ENCODE measurements around the gene PSMD3.

Gene PSMD3

DNA sequence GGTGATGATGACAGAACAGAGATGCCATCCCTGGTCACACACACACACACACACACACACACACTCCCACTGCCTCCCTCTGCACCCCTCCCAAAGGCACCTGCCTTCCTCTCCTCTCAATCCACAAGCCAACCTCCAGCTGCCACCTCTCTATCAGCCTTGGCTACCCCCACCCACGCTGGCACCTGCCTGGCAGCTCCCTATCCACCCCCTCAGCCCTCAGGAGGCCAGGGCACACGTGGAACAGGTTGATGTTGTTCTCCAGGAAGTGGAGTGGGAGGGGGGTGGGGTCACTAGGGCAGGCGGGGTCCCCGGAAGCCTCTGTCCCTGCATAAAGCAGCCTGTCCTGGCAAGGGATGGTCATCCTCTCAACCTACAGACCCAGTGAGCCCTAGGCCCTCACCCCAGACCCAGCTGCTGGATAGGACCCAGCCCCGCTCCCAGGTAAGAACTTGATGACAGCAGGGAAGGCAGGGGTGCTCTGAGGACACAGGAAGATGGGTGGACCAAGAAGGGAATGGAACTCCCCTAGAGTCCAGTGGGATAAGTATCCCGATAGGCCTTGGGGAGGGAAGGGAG, 17.9 kb upstream of the PSMD3 start, which contains the start of gene GSDMA:
TSS of gene GSDMA (plus strand) at position 363 of the 579 bp plus-strand sequence. CDS start 2,684 bp downstream, outside the sequence.
- peak; percentile 88 for DNase-seq

DNA sequence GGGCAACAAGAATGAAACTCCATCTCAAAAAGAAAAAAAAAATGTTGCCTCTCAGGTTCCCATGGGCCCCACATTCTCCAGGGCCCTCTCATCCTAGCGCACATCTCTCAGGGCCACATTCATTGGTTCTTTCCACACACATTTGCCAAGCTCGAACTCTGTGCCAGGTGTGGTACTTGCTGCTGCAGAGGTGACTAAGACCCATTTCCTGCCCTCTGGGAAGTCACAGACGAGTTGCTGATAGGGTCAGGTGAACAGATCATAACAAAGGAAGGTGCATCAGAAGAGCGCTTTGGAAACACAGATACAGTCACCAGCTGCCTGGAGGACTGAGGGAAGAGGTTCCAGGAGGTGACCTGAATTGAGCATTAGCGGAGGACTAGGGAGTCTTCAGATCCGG, 16.8 kb upstream of the PSMD3 start:
- DNase-seq: peak; percentile 93

DNA sequence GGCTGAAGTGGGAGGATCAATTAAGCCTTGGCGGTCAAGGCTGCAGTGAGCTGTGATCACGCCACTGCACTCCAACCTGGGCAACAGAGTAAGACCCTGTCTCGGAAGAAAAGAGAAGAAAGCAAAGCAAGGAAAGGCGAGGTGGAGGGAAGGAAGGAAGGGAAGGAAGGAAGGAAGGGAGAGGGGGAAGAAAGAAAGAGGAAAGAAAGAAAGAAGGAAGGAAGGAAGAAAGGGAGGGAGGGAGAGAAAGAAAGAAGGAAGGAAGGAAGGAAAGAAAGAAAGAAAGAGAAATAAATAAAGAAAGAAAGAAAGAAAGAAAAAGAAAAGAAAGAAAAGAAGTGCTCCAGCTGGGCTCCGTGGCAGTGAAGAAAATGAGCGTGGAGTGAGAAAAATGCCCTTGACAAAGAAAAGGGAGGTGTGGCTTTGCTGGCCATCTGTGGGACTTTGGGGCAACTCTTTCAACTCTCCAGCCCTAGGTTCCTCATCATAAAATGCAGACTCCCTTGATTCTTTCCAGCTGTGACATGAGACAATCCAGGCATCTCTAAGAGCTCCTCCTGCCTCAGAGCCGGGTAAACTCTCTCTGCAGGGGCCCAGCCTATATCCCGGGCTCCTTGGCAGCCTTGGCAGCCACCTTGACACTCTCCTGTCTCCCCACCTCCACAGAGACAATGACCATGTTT, 15.4 kb upstream of the PSMD3 start:
- no peak for DNase-seq

DNA sequence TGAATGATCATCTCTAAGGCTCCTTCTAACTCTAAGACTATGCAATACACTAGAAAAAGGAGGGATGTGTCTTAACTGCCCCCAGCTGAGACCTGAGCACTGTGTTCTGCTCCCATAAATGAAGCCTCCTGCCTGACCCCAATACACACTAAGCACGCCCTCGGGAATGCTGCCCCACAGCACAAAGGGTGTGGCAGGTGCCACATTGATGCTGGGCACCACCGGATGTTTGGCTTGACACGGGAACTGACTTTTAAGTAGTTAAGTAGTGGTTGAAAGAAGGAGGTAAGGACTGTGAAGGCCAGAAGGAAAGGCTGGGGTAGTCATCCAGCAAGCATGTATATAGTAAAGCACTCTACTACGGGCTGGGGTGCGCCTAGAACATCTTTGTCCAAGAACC, 13.8 kb upstream of the PSMD3 start:
- no peak for DNase-seq

DNA sequence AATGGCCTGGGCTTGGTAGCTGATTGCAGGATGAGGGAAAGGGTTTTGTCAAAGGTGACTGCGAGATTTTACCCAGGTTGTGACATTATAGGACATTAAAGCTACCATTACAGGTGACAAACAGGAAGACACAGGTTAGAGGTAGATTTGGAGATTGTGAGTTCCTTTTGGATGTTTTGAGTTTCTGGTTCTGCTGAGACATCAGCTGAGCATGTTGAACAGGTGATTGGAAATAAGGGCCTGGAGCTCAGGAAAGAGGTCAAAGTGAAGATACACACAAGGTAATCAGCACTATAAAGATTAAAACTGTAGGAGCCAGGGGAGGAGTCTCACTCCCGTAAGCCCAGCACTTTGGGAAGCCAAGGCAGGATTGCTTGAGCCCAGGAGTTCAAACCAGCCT, 11.8 kb upstream of the PSMD3 start:
- no peak for DNase-seq

DNA sequence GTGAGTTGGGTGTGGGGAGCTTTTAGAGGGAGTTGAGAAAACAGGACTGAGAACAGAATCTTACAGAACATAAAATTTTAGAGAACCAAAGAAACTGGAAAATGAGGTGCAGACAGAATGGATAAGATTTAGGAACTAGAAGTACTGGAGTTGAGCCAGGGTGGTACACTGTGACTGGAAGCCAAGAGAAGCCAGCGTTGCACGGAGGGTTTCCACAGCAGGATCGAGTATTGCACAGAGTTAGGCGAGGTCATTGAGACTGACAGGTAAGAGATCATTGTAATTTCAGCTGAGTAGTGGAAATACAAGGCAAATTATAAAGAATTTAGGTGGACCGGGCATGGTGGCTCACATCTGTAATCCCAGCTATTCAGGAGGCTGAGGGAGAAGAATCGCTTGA, 11.2 kb upstream of the PSMD3 start:
- no peak for DNase-seq

DNA sequence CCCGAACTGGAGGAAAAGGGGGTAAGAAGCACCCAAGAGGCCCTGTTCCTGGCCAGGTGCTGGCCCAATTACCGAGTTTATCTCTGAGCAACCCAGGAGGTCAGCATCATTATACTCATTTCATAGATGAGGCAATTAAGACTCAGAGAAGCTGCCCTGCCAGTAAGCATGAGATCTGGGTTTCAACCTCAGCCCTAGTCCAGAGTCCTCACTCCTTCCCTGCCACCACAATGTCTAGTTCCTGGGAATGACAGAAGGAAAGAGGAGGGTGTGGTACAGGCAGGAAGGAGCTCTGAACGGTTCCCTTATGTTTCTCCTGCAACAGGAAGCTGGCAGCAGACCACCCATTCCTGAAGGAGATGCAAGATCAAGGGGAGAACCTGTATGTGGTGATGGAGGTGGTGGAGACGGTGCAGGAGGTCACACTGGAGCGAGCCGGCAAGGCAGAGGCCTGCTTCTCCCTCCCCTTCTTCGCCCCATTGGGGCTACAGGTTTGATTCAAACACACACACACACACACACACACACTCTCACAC, 10.4 kb upstream of the PSMD3 start:
- DNase-seq: no peak

DNA sequence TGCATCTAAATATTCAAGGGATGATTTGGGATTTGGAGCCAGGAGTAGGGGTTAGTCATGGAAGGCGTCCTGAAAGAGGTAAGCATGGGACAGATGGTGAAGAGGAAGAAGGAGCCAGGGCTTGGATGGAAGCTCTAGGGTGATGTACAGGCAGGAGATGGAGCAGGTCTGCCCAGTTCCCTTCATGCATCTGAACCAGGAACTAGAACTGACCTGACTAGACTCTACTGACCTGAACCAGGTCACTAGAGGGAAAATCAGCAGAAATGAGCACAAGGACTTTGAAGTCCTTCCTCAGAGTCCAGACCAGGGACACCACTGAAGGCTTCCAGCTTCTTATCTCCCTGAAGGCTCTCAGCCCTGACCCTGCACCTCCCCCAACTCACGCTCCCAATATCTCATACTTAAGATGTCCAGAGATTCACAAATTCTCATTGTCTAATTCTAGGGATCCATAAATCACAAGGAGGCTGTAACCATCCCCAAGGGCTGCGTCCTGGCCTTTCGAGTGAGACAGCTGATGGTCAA, 9.5 kb upstream of the PSMD3 start:
- no peak for DNase-seq

DNA sequence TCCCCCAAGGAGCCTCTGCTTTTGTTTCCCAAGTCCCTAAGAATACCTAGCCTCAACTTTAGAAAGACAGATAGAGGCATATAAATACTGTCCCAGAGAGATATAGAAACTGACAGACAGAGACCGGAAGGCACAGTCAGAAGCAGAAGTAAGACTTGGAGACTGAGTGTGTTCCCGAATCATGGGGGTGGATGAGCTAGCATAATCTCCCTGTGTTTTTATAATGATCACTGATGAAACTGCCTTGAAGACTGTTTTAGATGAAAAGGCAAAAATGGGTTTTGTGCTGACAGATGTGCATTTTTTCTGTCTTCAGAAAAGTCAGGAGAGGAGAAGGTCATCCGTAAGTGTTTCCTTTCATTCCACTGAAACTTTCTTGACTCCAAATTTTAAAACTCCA, 8.3 kb upstream of the PSMD3 start:
- no peak for DNase-seq

DNA sequence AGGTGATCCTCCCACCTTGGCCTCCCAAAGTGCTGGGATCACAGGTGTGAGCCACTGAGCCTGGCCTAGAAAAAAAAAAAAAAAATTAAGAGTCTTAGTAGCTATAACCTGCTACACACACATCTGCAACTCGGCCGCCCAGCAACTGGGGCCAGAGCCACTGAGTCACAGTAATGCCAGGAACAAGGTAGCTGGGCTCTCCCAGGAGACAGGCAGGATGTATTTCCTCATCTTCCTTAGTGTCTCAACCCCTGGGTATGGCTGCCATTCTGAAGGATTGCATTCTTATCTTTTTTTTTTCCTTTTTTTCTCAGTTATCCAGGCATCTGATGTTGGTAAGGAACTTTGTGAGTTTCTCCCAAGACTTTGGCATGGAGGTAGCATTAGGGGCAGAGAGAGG, 7.1 kb upstream of the PSMD3 start:
- DNase-seq: no peak

DNA sequence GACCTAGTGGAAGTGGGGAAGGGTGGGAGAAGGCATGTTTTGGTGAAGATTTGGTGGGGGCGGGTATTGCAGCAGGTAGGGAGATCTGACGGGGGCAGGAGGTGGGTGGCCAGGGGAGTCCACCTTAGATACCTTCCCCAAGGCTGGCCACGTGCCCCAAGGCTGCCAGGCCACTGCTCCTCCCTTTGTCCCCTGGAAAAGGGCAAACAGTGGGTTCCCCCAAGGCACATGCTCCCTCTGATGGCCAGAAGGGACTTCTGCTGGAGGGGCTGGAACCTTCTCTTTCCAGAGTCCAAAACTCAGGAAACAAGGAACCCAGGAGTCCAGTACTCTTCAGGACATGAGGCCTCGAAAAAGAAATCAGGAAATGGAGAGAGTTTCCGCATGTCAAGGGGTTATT, 6.2 kb upstream of the PSMD3 start:
- no peak for DNase-seq

DNA sequence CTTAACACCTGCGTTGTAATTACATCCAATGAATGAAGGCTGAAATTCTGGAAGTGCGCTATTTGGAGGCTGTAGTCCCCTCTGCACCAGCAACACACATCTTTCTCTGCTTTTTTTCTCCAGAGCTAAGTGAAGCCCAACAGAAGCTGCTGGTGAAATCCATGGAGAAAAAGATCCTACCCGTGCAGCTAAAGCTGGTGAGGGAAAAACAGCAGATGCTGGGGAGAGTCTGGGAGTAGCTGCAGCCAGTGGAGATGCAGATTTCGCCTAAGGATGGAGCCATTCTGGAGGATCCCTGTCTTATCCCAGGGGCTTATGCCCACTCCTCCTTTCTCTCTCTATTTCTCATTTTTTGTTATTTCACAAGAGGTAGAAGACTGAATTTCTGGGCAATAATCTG, 4.8 kb upstream of the PSMD3 start:
- no peak for DNase-seq

DNA sequence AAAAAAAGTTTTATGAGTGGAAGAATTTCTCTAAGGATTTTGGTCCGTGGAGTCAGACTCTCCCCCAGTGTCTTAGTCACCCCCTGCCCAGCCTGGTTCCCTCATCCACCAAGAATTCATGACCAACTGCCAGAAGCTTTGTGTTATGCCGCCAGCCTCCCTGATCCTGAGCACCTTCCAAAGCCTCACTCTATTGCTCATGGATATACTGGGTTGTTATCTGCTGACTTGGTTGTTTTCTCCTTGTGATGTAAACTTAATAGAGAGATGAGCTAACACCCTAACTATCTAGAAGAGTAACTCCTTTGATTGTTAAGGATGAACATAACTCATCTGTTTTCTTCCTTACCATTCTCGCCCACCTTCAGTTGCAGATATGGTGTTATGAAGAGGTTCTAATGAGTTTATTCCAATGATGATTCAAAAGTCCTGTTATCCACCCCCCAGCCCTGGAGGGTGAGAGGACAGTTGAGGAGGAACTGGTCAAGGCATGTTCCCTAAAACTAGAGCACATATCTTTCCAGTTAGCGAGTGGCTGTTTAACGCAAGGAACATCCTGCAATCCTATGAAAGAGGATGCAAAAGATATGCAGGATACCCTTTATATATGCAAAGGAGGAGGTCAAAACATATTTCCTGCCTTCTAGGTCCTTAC, 1.5 kb upstream of the PSMD3 start:
- no peak for DNase-seq

DNA sequence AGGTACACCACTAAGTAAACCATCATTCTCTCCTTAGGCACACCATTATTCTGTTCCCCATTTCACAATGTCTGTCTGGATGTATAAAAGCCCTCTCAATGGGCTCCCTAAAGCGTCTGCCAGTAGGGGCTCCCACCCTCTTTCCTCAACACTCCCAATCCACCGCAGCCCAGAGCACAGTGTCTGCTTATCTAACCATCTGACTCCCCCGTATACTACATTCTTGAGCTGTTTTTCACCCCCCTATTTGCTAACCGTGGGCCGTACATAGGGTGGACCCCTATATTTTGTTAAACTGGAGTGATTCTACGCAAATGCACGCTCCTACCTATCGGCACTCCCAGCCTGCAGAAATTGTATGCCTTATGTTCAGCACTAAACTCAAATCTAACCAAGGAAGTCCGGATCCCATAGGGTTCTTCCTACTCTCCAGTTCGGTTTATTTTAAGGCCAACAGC, 685 bp upstream of the PSMD3 start:
- DNase-seq: peak; percentile 60

DNA sequence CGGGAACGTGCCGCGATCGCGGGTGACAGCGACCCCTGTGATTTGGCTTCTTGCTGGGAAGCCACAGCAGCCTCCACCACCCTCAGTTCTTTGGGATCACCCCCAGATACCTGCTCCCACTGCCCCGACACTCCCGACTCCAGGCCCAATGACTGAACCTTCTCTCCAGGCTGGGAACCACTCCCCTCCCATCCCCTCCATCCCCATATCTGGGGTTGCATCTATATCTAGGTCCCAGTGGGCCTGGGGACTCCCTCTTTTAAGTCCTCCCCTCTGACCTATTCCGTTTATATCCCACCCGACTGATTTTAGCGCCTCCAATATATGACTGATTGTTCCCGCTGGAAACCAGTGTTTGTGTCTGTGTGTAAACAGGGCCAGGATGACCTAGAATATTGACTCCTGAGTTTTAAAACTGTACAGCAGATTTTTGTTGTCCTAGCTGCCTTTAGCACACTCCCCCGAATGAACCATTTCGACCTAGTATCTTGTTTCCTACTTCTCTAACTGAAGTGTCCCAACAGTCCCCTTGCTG, 667 bp downstream of the PSMD3 start:
- peak; percentile 30 for DNase-seq

DNA sequence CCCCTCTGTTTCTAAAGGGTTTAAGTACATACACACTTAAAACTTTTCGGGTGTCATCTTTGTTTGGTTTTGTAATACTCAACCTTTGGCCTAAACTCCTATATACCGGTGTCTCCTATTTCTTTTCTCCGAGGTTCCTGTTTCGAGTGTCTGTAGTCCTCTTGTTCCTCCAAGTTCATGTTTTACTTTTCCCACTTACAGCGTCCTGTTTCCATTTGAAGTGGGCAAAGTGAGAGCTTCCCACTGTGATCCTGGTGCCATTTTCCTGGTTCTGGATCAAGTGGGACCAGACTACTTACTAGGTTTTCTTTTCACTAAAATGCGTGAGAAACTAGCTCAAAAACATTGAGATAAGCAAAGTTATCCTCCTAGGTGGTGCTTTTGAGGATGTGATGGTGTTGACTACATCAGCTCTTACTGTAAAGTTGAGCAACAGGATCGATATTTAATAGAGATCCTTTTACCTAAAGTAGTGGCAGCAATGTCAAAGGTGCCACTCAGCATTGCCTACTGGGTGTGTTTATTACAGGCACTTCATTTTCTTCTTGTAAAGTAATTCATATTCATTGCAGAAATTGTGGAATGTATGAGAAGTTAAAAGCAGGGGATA, 1.3 kb downstream of the PSMD3 start:
- no peak for DNase-seq

DNA sequence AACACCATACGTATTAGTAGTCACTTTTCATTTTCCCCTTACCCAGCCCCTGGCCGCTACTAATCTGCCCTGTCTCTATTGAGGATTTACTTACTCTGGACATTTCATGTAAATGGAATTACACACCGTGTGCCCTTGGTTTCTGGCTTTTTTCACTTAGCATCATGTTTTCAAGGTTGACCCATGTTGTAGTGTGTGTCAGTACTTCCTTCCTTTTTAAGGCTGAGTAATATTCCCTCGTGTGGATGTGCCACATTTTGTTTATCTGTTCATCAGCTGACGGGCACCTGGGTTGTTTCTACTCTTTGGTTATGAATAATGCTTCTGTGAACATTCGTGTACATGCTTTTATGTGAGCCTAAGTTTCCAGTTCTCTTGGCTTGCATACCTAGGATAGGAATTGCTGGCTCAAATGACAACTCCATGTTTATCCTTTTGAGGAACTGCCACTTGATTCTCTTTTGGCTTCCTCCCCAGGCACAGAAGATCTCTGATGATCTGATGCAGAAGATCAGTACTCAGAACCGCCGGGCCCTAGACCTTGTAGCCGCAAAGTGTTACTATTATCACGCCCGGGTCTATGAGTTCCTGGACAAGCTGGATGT, 7.7 kb downstream of the PSMD3 start:
- no peak for DNase-seq

DNA sequence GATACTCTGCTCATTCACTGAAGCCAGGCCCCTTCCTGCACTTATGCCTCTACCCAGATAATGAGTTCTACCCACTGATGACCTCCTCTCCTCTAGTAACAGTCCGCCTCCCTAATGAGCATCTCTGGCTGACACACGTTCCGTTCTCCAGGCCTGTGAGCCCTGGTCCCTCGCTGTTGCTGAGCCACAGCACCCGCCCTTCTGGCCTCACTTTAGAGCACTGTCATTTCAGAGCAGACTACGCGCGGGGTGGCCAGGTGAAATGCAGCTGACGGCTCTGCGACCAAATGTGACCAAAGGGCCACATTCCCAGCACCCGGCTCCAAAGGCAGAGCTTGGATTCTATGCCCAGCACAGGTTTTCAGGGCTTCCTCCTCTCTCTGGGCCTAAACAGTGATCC, 13.8 kb downstream of the PSMD3 start:
- no peak for DNase-seq

DNA sequence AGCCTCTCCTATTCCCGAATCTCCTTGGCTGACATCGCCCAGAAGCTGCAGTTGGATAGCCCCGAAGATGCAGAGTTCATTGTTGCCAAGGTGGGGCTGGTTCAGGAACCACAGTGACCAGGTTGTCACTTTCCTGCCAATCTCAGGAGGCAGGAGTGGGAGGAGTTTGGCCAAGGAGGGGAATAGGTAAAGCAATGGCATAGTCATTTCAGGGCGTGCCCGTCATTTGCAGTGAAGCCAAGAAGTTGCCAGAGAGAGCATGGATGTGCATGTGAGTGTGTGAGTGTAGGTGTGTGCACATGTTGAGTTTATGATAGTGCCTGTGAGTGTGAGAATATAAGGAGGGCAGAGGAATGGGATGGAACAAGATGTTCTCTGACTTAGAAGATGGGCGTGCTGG, 14.8 kb downstream of the PSMD3 start:
- no peak for DNase-seq

DNA sequence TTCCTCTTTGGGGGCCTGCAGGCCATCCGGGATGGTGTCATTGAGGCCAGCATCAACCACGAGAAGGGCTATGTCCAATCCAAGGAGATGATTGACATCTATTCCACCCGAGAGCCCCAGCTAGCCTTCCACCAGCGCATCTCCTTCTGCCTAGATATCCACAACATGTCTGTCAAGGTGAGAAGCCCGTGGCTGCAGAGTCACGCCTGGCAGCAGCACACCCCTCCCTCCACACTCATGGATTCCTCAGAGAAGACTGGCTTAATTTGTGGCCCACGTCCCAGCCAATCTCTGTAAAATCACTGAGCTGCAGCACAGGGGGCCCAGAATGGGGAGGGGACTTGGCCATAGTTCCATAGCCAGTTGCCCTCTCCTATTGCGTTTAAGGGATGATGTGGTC, 15.6 kb downstream of the PSMD3 start:
- no peak for DNase-seq

DNA sequence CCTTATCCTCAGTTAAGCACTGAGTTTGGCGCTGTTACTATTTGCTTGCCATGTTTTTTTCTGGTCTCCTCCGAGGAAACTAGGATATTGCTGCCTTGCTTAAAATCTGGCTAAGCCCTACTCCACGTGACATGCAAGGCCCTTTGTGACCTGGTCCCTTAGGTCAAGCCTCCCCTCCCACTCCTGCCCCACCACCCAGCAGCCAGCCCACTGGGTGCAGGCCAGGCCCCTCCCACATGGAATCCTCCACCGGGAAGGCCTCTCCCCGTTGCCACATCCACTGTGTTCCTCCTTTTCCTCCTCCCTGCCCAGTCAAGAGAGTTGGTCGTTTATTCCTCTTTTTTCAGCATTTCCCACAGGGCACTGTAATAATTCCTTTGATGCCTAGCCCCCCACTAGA, 16.2 kb downstream of the PSMD3 start:
- no peak for DNase-seq

DNA sequence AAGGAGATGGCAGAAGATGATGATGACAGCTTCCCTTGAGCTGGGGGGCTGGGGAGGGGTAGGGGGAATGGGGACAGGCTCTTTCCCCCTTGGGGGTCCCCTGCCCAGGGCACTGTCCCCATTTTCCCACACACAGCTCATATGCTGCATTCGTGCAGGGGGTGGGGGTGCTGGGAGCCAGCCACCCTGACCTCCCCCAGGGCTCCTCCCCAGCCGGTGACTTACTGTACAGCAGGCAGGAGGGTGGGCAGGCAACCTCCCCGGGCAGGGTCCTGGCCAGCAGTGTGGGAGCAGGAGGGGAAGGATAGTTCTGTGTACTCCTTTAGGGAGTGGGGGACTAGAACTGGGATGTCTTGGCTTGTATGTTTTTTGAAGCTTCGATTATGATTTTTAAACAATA, 16.9 kb downstream of the PSMD3 start:
- DNase-seq: no peak

DNA sequence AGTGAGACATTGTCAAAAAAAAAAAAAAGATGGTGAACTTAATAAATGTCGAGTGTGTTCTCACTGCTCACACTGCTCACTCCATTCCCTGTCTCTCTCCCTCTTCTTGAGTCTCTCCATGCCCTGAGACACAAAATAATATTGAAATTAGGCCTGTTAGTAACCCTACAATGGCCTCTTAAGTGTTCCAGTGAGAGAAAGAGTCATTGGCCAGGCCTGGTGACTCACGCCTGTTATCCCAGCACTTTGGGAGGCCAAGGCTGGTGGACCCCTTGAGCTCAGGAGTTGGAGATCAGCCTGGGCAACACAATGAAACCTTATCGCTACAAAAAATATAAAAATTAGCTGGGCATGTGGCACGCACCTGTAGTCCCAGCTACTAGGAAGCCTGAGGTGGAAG, 18.5 kb downstream of the PSMD3 start:
- peak; percentile 10 for DNase-seq

All from DMS53 (cell line).